Ishikawa (cell line): ENCODE data around the gene PLXNA4.

Experiments used
- CEBPB ChIP-seq: IDR thresholded peaks from 2 replicates; pipeline ENCODE4 v1.6.1; 2012
- CREB1 ChIP-seq: IDR thresholded peaks from 2 replicates; pipeline ENCODE4 v1.6.1; 2012; ENCODE audit warnings: low read depth
- EGR1 ChIP-seq: IDR thresholded peaks from 2 replicates; pipeline ENCODE4 v1.6.1; 2012
- EP300 ChIP-seq: IDR thresholded peaks from 2 replicates; pipeline ENCODE4 v1.6.1; 2012; ENCODE audit warnings: borderline replicate concordance
- FOXM1 ChIP-seq: IDR thresholded peaks from 2 replicates; pipeline ENCODE4 v1.6.1; 2012; ENCODE audit warnings: low read depth, borderline replicate concordance
- NFIC ChIP-seq: IDR thresholded peaks from 2 replicates; pipeline ENCODE4 v1.6.1; 2012
- RAD21 ChIP-seq: IDR thresholded peaks from 2 replicates; pipeline ENCODE4 v1.6.1; 2012; ENCODE audit warnings: low read depth
- TAF1 ChIP-seq: IDR thresholded peaks from 2 replicates; pipeline ENCODE4 v1.6.1; 2012; ENCODE audit warnings: low read depth, mild to moderate bottlenecking
- TCF12 ChIP-seq: IDR thresholded peaks from 2 replicates; pipeline ENCODE4 v1.6.1; 2012; ENCODE audit warnings: low read depth
- TEAD4 ChIP-seq: IDR thresholded peaks from 2 replicates; pipeline ENCODE4 v1.6.1; 2012
- YY1 ChIP-seq: IDR thresholded peaks from 2 replicates; pipeline ENCODE4 v1.6.1; 2012; ENCODE audit warnings: low read depth
- ZBTB7A ChIP-seq: IDR thresholded peaks from 2 replicates; pipeline ENCODE4 v1.6.1; 2012; ENCODE audit warnings: low read depth
- TF ChIP-seq, protein P1 (sequence below): IDR thresholded peaks from 2 replicates; pipeline ENCODE4 v1.6.1; 2012
- TF ChIP-seq, protein P2 (sequence below): IDR thresholded peaks from 2 replicates; pipeline ENCODE4 v1.6.1; 2012; ENCODE audit warnings: low read depth, mild to moderate bottlenecking
- TF ChIP-seq, protein P3 (sequence below): IDR thresholded peaks from 2 replicates; pipeline ENCODE4 v1.6.1; 2012

PLXNA4 gene

DNA sequence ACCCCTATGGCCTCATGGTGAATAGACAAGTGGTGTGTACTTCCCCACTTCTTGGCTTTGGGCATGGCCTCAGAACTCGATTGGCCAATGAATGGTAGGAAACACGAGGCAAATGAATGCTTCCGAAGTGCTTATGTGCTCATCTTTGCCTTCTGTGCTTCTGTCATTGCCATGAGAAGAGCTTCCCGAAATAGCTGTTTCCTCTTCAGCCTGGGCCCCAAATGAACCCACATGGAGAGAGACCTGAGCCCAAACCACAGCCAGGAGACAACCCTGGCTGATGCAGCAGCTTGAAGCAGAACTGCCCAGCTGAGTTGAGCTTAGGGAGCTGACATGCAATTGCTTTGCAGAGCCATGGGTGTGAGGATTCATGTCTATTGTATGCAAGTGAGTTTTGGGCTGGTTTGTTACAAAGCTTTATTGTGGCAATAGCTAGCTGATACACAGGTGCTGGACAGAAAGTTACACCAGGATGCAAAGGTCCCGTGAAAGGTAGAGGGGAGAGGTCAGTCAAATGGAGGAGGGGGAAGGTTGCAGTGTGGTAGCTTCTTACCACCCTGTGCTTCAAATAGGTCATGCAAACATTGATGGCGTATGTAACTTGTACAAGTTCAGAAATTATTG lies 328.2 kb downstream of the PLXNA4 start:
- TF ChIP-seq TEAD4 (no peak), ZBTB7A (no peak), TAF1 (no peak), EGR1 (no peak), FOXM1 (no peak), TCF12 (no peak), YY1 (no peak), RAD21 (no peak), CREB1 (no peak), EP300 (no peak), NFIC (no peak), CEBPB (no peak)
- TF ChIP-seq, protein P1, sequence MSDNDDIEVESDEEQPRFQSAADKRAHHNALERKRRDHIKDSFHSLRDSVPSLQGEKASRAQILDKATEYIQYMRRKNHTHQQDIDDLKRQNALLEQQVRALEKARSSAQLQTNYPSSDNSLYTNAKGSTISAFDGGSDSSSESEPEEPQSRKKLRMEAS: no peak
- TF ChIP-seq, protein P2, sequence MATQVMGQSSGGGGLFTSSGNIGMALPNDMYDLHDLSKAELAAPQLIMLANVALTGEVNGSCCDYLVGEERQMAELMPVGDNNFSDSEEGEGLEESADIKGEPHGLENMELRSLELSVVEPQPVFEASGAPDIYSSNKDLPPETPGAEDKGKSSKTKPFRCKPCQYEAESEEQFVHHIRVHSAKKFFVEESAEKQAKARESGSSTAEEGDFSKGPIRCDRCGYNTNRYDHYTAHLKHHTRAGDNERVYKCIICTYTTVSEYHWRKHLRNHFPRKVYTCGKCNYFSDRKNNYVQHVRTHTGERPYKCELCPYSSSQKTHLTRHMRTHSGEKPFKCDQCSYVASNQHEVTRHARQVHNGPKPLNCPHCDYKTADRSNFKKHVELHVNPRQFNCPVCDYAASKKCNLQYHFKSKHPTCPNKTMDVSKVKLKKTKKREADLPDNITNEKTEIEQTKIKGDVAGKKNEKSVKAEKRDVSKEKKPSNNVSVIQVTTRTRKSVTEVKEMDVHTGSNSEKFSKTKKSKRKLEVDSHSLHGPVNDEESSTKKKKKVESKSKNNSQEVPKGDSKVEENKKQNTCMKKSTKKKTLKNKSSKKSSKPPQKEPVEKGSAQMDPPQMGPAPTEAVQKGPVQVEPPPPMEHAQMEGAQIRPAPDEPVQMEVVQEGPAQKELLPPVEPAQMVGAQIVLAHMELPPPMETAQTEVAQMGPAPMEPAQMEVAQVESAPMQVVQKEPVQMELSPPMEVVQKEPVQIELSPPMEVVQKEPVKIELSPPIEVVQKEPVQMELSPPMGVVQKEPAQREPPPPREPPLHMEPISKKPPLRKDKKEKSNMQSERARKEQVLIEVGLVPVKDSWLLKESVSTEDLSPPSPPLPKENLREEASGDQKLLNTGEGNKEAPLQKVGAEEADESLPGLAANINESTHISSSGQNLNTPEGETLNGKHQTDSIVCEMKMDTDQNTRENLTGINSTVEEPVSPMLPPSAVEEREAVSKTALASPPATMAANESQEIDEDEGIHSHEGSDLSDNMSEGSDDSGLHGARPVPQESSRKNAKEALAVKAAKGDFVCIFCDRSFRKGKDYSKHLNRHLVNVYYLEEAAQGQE: no peak
- TF ChIP-seq, protein P3, sequence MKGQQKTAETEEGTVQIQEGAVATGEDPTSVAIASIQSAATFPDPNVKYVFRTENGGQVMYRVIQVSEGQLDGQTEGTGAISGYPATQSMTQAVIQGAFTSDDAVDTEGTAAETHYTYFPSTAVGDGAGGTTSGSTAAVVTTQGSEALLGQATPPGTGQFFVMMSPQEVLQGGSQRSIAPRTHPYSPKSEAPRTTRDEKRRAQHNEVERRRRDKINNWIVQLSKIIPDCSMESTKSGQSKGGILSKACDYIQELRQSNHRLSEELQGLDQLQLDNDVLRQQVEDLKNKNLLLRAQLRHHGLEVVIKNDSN: no peak

DNA sequence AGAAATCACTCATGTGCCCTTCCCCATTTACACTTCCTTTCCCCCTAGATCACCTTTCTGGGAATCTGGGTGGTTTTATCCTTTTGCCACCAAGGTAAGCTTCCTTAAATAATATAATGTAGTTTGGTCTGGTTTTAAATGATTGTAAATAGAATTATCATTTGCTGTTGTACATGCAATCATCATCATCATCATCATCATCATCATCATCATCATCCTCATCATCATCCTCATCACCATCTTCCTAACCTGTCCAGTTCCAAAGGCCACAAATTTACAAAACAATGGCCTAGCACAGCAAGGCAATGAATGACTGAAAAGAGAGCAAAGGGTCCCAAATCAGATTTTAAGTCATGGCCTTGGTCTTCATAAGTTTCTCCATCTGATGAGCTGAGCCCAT lies 329.7 kb downstream of the PLXNA4 start:
- TF ChIP-seq CREB1 (no peak), TEAD4 (no peak), NFIC (no peak), YY1 (no peak), TAF1 (no peak), FOXM1 (no peak), RAD21 (no peak), EP300 (no peak), CEBPB (no peak), ZBTB7A (no peak), TCF12 (no peak), EGR1 (no peak)
- TF ChIP-seq, protein P3: no peak
- TF ChIP-seq, protein P2: no peak
- TF ChIP-seq, protein P1: no peak

DNA sequence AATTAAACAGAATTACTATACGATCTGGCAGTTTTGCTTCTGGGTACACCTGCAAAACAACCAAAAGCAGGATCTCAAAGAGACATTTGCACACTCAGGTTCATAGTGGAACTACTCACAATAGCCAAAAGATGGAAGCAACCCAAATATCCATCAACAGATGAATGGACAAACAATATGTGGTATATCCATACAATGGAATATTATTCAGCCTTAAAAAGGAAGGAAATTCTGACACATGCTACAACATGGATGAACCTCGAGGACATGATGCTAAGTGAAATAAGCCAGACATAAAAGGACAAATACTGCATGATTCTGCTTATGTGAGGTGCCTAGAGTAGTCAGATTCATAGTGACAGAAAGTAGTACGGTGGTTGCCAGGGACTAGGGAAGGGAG lies 330.7 kb downstream of the PLXNA4 start:
- TF ChIP-seq ZBTB7A (no peak), FOXM1 (no peak), EGR1 (no peak), TCF12 (no peak), YY1 (no peak), EP300 (no peak), RAD21 (no peak), CREB1 (no peak), TEAD4 (no peak)
- TF ChIP-seq, protein P2: no peak

DNA sequence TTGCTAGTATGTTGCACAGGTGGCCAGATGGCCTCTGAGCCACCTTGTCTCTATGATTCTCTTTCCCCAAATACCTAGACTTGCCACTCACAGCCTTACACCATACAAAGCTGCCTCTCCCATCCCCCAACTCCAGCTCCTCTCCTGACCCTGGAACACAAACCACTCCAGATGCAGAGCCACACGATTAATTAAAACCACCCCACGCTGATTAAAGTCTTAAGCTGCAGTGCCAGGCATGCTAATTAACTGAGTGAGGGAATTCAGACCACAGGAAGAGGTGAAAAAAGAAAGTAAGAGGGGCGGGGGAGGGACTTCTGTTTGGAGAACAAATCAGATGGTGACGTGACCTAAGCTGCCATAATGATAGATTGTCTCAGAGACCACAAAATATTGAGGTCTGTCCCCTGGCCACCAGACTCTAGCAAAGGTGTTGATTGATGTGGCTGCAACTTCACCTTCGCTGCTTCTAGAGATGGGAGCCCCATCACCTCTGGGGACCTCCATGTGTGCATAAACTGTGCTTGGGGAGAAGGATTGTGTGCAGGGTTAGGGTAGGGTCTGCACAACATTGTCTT lies 331.3 kb downstream of the PLXNA4 start:
- TF ChIP-seq EGR1: no peak
- no peak for TF ChIP-seq CEBPB
- TF ChIP-seq, protein P3: no peak
- no peak for TF ChIP-seq EP300
- no peak for TF ChIP-seq TAF1
- TF ChIP-seq FOXM1: no peak
- no peak for TF ChIP-seq ZBTB7A
- TF ChIP-seq TEAD4: no peak
- no peak for TF ChIP-seq NFIC
- TF ChIP-seq, protein P1: no peak
- no peak for TF ChIP-seq RAD21
- no peak for TF ChIP-seq TCF12
- TF ChIP-seq, protein P2: no peak
- no peak for TF ChIP-seq YY1
- no peak for TF ChIP-seq CREB1
